ENCODE measurements around the gene CPED1.

- TF ChIP-seq CTCF (IDR thresholded peaks at IDR 0.05) (no peak), POLR2A (IDR thresholded peaks at IDR 0.05) (no peak)
Measured at GRCh38 chr7:121302214-121302745, 313.8 kb downstream of the CPED1 start.

Measured in body of pancreas (tissue), 4 donors.